Measurements from ENCODE around the gene SLX4. TPM values are rescaled to one million over a fixed set of nuclear protein-coding genes. Genes with fewer than 3 reads are reported as not detected.

SLX4 gene
- total RNA-seq, 1 experiment from 2014 or later, result 5.1 TPM

DNA sequence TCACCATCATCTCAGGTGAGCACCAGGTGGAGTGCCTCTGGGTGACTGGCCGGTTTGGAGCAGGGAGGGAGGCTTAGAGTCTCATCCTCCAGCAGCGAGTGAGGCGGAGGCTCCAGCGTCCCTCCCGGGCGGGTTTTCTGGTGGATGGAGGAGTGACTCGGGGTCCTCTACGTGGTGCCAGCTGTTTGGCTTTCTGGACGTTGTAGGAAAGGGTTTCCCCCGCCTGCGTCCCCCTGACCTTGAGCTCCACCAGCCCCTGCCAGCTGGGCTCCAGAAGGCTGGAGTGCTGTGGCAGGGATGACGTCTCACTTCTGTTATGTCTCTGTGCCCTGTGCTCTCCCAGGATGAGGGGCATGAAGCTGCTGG lies 43.6 kb upstream of the SLX4 start:
- Histone ChIP-seq H2AFZ (ENCODE audit: low read length) (no peak overlapping the region), H3K4me1 (ENCODE audit: insufficient read depth, low read length) (no peaks in the 10 kb centered on the region), H3K79me2 (ENCODE audit: low read length) (no peaks in the 10 kb centered on the region), H3K9ac (ENCODE audit: low read length) (no peak overlapping the region), H3F3A (ENCODE audit: low read length, unreplicated experiment) (no peaks in the 10 kb centered on the region), H3K4me3 (ENCODE audit: low read length) (no peak overlapping the region), H3K9me3 (ENCODE audit: low read length) (no peaks in the 10 kb centered on the region), H3K27me3 (ENCODE audit: low read length) (no peaks in the 10 kb centered on the region), H3K4me2 (ENCODE audit: low read length) (no peak overlapping the region), H4K20me1 (ENCODE audit: low read length) (no peaks in the 10 kb centered on the region), H3K9me2 (replicated peaks; ENCODE audit: low read length) (no peaks in the 10 kb centered on the region), H3K27ac (ENCODE audit: low read length) (no peak overlapping the region), H3K36me3 (ENCODE audit: low read depth, low read length) (peaks cover 11% of the 10 kb centered on the region; the same call in 1 of the 2 replicates)
- ATAC-seq, result no peak
- ChIA-PET POLR2A (ENCODE audit: unreplicated experiment) (no interaction called here), CTCF (no interaction called here)
- no peak for TF ChIP-seq CTCF (conservative IDR thresholded peaks at IDR 0.05; ENCODE audit: low read depth, low read length)
- no peak for TF ChIP-seq EZH2 (IDR thresholded peaks at IDR 0.05; ENCODE audit: low read length, unreplicated experiment)
- no peak for TF ChIP-seq EZH2phosphoT487 (IDR thresholded peaks at IDR 0.05; ENCODE audit: borderline replicate concordance, low read length)
- intact Hi-C loops (cut with micrococcal nuclease), result no loop called here
- BruUV-seq (replicated peaks), result no TSS peak
- DNase-seq, result no peak

DNA sequence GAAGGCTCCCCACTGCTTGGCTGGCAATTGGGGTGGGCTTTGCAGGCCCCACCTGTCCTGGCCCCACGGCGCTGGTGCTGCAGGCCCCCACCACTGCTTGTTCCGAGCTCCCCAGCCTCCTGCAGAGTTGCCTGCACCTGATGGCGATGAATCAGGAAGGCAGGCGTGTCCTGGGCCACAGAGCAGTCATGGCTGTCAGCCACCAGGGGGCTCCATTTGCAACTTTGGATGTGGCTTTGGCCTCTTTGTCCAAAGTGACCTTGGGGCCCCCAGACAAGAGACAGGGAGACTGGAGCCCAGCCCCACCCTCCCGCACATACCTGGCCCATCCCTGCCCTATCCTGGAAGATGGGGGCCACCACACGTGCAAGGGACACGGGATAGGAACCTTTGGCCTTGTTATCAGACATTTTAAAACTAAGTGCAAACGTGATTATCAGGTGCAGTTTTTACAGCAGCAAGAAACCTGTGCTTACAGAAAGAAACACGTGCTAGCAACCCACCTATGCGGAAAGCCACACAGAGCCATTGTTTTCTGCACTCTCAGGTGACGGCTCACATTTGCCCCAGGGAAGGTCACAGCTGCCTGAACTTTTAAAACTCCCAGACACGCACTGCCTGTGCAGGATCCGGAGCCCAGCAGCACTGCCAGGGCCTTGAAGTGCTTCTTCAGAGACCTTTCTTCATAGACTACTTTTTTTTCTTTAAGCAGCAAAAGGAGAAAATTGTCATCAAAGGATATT lies 43.0 kb upstream of the SLX4 start, which contains the start of gene DNASE1:
TSS of gene DNASE1 (plus strand) at position 443 of the 743 bp plus-strand sequence. CDS start 683 bp downstream, outside the sequence.
- ChIA-PET CTCF (interaction anchor here (0.5 kb wide), 1 partner anchor 28 kb away, joined by 3 read pairs; no protein-coding TSS in a partner anchor), POLR2A (ENCODE audit: unreplicated experiment) (no interaction called here)
- Histone ChIP-seq H3K9me2 (replicated peaks; ENCODE audit: low read length) (no peaks in the 10 kb centered on the region), H3K4me1 (ENCODE audit: insufficient read depth, low read length) (no peaks in the 10 kb centered on the region), H3K27me3 (ENCODE audit: low read length) (no peaks in the 10 kb centered on the region), H4K20me1 (ENCODE audit: low read length) (no peaks in the 10 kb centered on the region), H3K36me3 (ENCODE audit: low read depth, low read length) (peaks cover 8% of the 10 kb centered on the region; the same call in 1 of the 2 replicates), H3K79me2 (ENCODE audit: low read length) (no peaks in the 10 kb centered on the region), H3K4me2 (ENCODE audit: low read length) (no peak within 1 kb of the TSS), H3K9ac (ENCODE audit: low read length) (no peak within 1 kb of the TSS), H3K4me3 (ENCODE audit: low read length) (no peak within 1 kb of the TSS), H3K27ac (ENCODE audit: low read length) (no peak within 1 kb of the TSS), H2AFZ (ENCODE audit: low read length) (no peak within 1 kb of the TSS), H3F3A (ENCODE audit: low read length, unreplicated experiment) (no peaks in the 10 kb centered on the region), H3K9me3 (ENCODE audit: low read length) (no peaks in the 10 kb centered on the region)
- DNase-seq, result peak; percentile 61
- intact Hi-C loops (cut with micrococcal nuclease), result no loop called here
- peak; percentile 78 for ATAC-seq
- BruUV-seq (replicated peaks), result no TSS peak
- TF ChIP-seq CTCF (conservative IDR thresholded peaks at IDR 0.05; ENCODE audit: low read depth, low read length), result peak; percentile 60
- TF ChIP-seq EZH2 (IDR thresholded peaks at IDR 0.05; ENCODE audit: low read length, unreplicated experiment), result no peak

All from PC-3 (cell line).